Sigmoid colon (tissue), 4 donors: ENCODE measurements around the gene ABCD3.

ENCODE experiments used
- CTCF ChIP-seq, 4 experiments: fragments of 450-650 bp in 3 of 4; fragments of 200-600 bp in 1 of 4; IDR thresholded peaks; one replicate each; pipeline ENCODE4 v1.5.1; 2016 to 2019; ENCODE audit warnings: antibody characterized with exemption in 4 of 4, mild to moderate bottlenecking in 3 of 4, moderate library complexity in 2 of 4
- EP300 ChIP-seq, 4 donors: sonication (generic); formaldehyde crosslinking; IDR thresholded peaks; one replicate each; pipeline ENCODE4 v1.6.1; 2017; ENCODE audit warnings: antibody characterized with exemption in 4 of 4
- POLR2AphosphoS5 ChIP-seq, 4 donors: sonication (generic); formaldehyde crosslinking; IDR thresholded peaks; one replicate each; pipeline ENCODE4 v1.6.1; 2017; ENCODE audit warnings: antibody characterized with exemption in 4 of 4

- TF ChIP-seq CTCF (IDR thresholded peaks at IDR 0.05): no peak
- TF ChIP-seq EP300 (IDR thresholded peaks at IDR 0.05): no peak
- no peak for TF ChIP-seq POLR2AphosphoS5 (IDR thresholded peaks at IDR 0.05)
Observed at GRCh38 chr1:94411237-94411636, 7.0 kb upstream of the ABCD3 start.
